ENCODE data around the gene DBNL.
"Not testable (repeated sequence)": the region's sequence is repeated elsewhere in the genome, so short reads cannot be mapped to it uniquely, and the experiment has no call there.

Gene DBNL

GRCh38 chr7:44018857-44019807, 25.4 kb upstream of the DBNL start:
- H3K79me2 ChIP-seq (ENCODE audit: control insufficient read depth, low read length) = peaks cover 17% of the 10 kb centered on the region
- not testable (repeated sequence) for H3K9me2 ChIP-seq (replicated peaks; ENCODE audit: control insufficient read depth, low read length); H3F3A ChIP-seq (ENCODE audit: control insufficient read depth, insufficient read depth); H3K9me3 ChIP-seq (ENCODE audit: control insufficient read depth, insufficient read depth, low read length); H3K27me3 ChIP-seq (ENCODE audit: control insufficient read depth, low read length); H3K36me3 ChIP-seq (ENCODE audit: control insufficient read depth, low read length); H4K20me1 ChIP-seq (ENCODE audit: control insufficient read depth, insufficient read depth, low read depth, low read length)
- TF ChIP-seq, protein P1, sequence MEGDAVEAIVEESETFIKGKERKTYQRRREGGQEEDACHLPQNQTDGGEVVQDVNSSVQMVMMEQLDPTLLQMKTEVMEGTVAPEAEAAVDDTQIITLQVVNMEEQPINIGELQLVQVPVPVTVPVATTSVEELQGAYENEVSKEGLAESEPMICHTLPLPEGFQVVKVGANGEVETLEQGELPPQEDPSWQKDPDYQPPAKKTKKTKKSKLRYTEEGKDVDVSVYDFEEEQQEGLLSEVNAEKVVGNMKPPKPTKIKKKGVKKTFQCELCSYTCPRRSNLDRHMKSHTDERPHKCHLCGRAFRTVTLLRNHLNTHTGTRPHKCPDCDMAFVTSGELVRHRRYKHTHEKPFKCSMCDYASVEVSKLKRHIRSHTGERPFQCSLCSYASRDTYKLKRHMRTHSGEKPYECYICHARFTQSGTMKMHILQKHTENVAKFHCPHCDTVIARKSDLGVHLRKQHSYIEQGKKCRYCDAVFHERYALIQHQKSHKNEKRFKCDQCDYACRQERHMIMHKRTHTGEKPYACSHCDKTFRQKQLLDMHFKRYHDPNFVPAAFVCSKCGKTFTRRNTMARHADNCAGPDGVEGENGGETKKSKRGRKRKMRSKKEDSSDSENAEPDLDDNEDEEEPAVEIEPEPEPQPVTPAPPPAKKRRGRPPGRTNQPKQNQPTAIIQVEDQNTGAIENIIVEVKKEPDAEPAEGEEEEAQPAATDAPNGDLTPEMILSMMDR (IDR thresholded peaks at IDR 0.05; ENCODE audit: low read depth, low read length, poor library complexity, severe bottlenecking) = peak; percentile 77
- peaks cover 17% of the 10 kb centered on the region for H3K4me1 ChIP-seq (ENCODE audit: control insufficient read depth, low read length)
- peak overlapping the region; percentile 76 for H3K4me2 ChIP-seq (ENCODE audit: low read length)
- peak overlapping the region; percentile 87 for H3K4me3 ChIP-seq (ENCODE audit: low read length)
- peak overlapping the region; percentile 61 for H3K27ac ChIP-seq (ENCODE audit: low read depth, low read length)

DNA sequence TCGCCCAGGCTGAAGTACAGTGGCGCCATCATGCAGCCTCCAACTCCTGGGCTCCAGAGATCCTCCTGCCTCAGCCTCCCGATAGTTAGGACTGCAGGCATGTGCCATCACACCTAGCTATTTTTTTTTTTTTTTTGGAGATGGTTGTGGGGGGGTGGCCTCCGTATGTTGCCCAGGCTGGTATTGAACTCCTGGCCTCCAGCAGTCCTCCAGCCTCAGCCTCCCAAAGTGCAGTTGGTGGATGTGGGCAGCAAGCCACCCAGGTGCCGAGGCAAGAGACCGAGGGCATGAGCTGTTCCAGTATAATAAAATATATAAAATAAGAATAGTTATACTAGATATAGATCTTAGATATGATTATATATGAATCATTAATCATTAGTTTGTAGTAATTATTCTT, 24.7 kb upstream of the DBNL start:
- H3K27ac ChIP-seq (ENCODE audit: low read depth, low read length); H3F3A ChIP-seq (ENCODE audit: control insufficient read depth, insufficient read depth); H3K9me3 ChIP-seq (ENCODE audit: control insufficient read depth, insufficient read depth, low read length); H3K4me3 ChIP-seq (ENCODE audit: low read length); H3K36me3 ChIP-seq (ENCODE audit: control insufficient read depth, low read length); H3K27me3 ChIP-seq (ENCODE audit: control insufficient read depth, low read length); H4K20me1 ChIP-seq (ENCODE audit: control insufficient read depth, insufficient read depth, low read depth, low read length); H3K9me2 ChIP-seq (replicated peaks; ENCODE audit: control insufficient read depth, low read length): not testable (repeated sequence)
- Histone ChIP-seq H3K79me2 (ENCODE audit: control insufficient read depth, low read length) (peaks cover 17% of the 10 kb centered on the region), H3K4me1 (ENCODE audit: control insufficient read depth, low read length) (peaks cover 17% of the 10 kb centered on the region), H3K4me2 (ENCODE audit: low read length) (0 out of 2 replicates have a peak overlapping the region, but pooled peaks have one; percentile 76)

DNA sequence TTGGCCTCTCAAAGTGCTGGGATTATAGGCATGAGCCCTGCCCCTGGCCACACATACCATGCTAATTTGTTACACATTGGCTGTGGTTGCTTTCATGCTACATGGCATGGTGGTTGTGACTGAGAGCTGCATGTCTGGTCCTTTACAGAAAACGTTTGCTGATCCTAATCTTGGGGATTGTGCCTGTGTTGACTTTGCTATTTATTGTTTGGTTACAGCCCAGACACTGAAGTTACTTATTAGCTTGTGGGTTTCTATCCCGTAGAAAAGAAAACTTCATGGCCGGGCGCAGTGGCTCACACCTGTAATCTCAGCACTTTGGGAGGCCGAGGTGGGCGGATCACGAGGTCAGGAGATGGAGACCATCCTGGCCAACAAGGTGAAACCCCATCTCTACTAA, 22.4 kb upstream of the DBNL start:
- not testable (repeated sequence) for H3K36me3 ChIP-seq (ENCODE audit: control insufficient read depth, low read length)

DNA sequence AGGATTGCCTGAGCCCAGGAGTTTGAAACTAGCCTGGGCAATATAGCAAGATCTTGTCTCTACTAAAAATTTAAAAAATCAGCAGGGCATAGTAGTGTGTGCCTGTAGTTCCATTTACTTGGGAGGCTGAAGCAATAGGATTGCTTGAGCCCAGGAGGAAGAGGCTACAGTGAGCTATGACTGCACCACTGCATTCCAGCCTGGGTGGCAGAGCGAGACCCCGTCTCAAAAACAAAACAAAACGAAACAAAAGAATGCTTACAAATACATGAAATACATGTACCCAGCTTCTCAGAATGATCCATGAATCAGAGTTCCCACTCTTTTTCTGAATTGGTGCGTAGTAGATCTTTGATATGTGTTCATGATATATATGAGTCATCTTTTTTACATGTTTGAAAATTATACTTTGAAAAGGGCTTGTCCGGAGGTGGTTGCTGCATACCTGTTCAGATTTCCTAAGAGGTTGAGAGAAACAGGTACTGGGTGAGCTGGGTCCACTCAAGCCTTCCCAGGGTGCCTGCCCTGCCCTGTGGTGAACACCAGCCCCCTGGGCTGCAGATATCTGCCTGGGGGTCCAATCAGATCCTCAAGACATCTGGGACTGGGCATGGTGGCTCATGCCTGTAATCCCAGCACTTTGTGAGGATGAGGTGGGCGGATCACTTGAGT, 21.6 kb upstream of the DBNL start:
- H3K27me3 ChIP-seq (ENCODE audit: control insufficient read depth, low read length); H3K36me3 ChIP-seq (ENCODE audit: control insufficient read depth, low read length); H3K9me2 ChIP-seq (replicated peaks; ENCODE audit: control insufficient read depth, low read length); H3K9me3 ChIP-seq (ENCODE audit: control insufficient read depth, insufficient read depth, low read length); H3K4me2 ChIP-seq (ENCODE audit: low read length); H4K20me1 ChIP-seq (ENCODE audit: control insufficient read depth, insufficient read depth, low read depth, low read length); H3F3A ChIP-seq (ENCODE audit: control insufficient read depth, insufficient read depth); H3K4me3 ChIP-seq (ENCODE audit: low read length); H3K27ac ChIP-seq (ENCODE audit: low read depth, low read length): not testable (repeated sequence)
- Histone ChIP-seq H3K79me2 (ENCODE audit: control insufficient read depth, low read length) (peaks cover 10% of the 10 kb centered on the region), H3K4me1 (ENCODE audit: control insufficient read depth, low read length) (peaks cover 13% of the 10 kb centered on the region)

More for the DNA sequence above, 22.4 kb upstream of the DBNL start:
- H3K4me1 ChIP-seq (ENCODE audit: control insufficient read depth, low read length) = peaks cover 17% of the 10 kb centered on the region
- H3K27ac ChIP-seq (ENCODE audit: low read depth, low read length); H3K4me2 ChIP-seq (ENCODE audit: low read length); H3K9me3 ChIP-seq (ENCODE audit: control insufficient read depth, insufficient read depth, low read length); H3K4me3 ChIP-seq (ENCODE audit: low read length); H3F3A ChIP-seq (ENCODE audit: control insufficient read depth, insufficient read depth); H3K27me3 ChIP-seq (ENCODE audit: control insufficient read depth, low read length); H4K20me1 ChIP-seq (ENCODE audit: control insufficient read depth, insufficient read depth, low read depth, low read length); H3K9me2 ChIP-seq (replicated peaks; ENCODE audit: control insufficient read depth, low read length): not testable (repeated sequence)
- H3K79me2 ChIP-seq (ENCODE audit: control insufficient read depth, low read length) = peaks cover 15% of the 10 kb centered on the region

DNA sequence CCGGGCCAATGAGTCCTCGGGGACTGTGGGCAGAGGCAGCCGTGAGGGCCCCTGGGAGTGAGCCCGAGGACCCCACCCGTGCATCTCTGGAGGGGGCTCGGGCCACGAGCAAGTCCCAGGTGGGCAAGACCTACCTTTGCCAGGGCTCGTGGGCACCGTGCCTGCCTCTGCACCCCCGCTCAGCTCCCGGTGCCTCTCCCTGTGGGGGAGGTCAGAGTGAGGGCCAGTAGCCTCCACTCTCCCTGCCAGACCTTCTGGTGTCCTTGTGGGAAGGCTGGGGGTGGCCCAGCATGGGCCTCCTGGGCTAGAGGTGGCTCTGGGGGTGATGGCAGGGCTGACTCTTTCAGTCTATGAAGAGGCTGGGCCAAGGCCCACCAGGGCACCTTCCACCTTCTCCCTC, 15.1 kb upstream of the DBNL start:
- H4K20me1 ChIP-seq (ENCODE audit: control insufficient read depth, insufficient read depth, low read depth, low read length); H3K4me3 ChIP-seq (ENCODE audit: low read length); H3K36me3 ChIP-seq (ENCODE audit: control insufficient read depth, low read length): not testable (repeated sequence)

GRCh38 chr7:44030029-44030428, 14.5 kb upstream of the DBNL start:
- not testable (repeated sequence) for H3K9me2 ChIP-seq (replicated peaks; ENCODE audit: control insufficient read depth, low read length); H4K20me1 ChIP-seq (ENCODE audit: control insufficient read depth, insufficient read depth, low read depth, low read length); H3K4me1 ChIP-seq (ENCODE audit: control insufficient read depth, low read length); H3K79me2 ChIP-seq (ENCODE audit: control insufficient read depth, low read length); H3K27me3 ChIP-seq (ENCODE audit: control insufficient read depth, low read length); H3K4me2 ChIP-seq (ENCODE audit: low read length); H3K4me3 ChIP-seq (ENCODE audit: low read length); H3K9me3 ChIP-seq (ENCODE audit: control insufficient read depth, insufficient read depth, low read length); H3K36me3 ChIP-seq (ENCODE audit: control insufficient read depth, low read length); H3F3A ChIP-seq (ENCODE audit: control insufficient read depth, insufficient read depth); H3K27ac ChIP-seq (ENCODE audit: low read depth, low read length)

More for the DNA sequence above, 15.1 kb upstream of the DBNL start:
- H3K4me2 ChIP-seq (ENCODE audit: low read length); H3K79me2 ChIP-seq (ENCODE audit: control insufficient read depth, low read length); H3F3A ChIP-seq (ENCODE audit: control insufficient read depth, insufficient read depth); H3K4me1 ChIP-seq (ENCODE audit: control insufficient read depth, low read length); H3K9me3 ChIP-seq (ENCODE audit: control insufficient read depth, insufficient read depth, low read length); H3K27me3 ChIP-seq (ENCODE audit: control insufficient read depth, low read length); H3K27ac ChIP-seq (ENCODE audit: low read depth, low read length); H3K9me2 ChIP-seq (replicated peaks; ENCODE audit: control insufficient read depth, low read length): not testable (repeated sequence)

DNA sequence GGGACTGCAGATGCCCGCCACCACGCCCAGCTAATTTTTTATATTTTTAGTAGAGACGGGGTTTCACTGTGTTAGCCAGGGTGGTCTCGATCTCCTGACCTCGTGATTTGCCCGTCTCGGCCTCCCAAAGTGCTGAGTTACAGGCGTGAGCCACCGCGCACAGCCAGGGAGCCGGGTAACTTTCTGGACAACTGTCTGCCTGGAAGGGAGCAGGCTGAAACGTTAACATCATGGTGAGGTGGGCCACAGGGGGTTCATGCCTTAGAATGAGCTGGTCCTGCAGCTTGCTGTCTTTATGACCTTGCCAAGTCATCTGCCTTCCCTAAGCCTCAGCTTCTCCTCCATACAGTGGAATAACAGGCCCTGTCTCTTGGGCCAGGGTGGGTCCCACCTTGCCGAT, 13.2 kb upstream of the DBNL start:
- H3K27me3 ChIP-seq (ENCODE audit: control insufficient read depth, low read length) = not testable (repeated sequence)

More for the DNA sequence above, 13.2 kb upstream of the DBNL start:
- H3K9me2 ChIP-seq (replicated peaks; ENCODE audit: control insufficient read depth, low read length); H4K20me1 ChIP-seq (ENCODE audit: control insufficient read depth, insufficient read depth, low read depth, low read length); H3K4me2 ChIP-seq (ENCODE audit: low read length); H3K4me3 ChIP-seq (ENCODE audit: low read length); H3K27ac ChIP-seq (ENCODE audit: low read depth, low read length); H3K36me3 ChIP-seq (ENCODE audit: control insufficient read depth, low read length); H3F3A ChIP-seq (ENCODE audit: control insufficient read depth, insufficient read depth); H3K9me3 ChIP-seq (ENCODE audit: control insufficient read depth, insufficient read depth, low read length); H3K79me2 ChIP-seq (ENCODE audit: control insufficient read depth, low read length); H3K4me1 ChIP-seq (ENCODE audit: control insufficient read depth, low read length): not testable (repeated sequence)
